NB4 (cell line): ENCODE data around the gene ABCD4.

ENCODE experiments used
- CTCF ChIP-seq: IDR thresholded peaks from one replicate; pipeline ENCODE4 v1.5.1; 2012; ENCODE audit warnings: low read depth, low read length
- MYC ChIP-seq: IDR thresholded peaks from 2 replicates; pipeline ENCODE4 v1.6.1; 2011; ENCODE audit warnings: low read depth, low read length
- POLR2A ChIP-seq: IDR thresholded peaks from 2 replicates; pipeline ENCODE4 v1.6.1; 2011; ENCODE audit warnings: mild to moderate bottlenecking; ENCODE audit not compliant: insufficient read length; ENCODE audit errors: extremely low read depth
- TF ChIP-seq, protein P1 (sequence below): IDR thresholded peaks from 2 replicates; pipeline ENCODE4 v1.6.1; 2011; ENCODE audit warnings: low read depth, low read length

DNA sequence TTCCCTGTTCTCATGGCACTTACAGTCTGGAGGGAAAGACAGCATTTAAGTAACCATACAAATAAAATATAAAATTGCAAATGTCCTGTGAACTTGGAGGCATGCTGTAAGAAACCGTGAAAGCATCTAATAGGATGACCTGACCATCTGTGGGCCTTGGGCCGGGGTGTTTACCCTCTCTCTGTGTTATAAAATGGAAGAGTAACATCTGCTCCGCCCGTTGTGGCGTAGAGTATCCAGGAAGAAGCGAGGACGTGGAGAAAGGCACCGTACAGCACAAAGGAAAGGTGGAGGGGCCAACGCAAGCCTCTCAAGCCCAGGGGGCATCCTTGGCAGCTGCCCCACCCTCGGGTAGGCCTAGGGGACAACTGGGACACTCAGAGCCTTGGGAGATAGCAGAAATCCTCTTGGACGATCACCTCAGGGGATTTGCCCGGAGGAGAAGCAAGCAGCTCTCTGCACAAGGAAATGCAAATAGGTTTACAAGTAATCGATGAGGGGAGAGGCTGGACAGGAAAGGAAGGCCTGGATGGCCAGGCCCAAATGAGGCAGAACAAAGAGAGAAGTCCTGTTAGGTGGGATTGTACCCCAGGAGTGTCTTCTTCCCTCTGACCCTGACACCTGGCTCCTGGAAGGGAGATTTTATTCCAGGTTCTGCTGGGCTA lies 37.3 kb downstream of the ABCD4 start:
- no peak for TF ChIP-seq CTCF
- no peak for TF ChIP-seq POLR2A
- TF ChIP-seq, protein P1, sequence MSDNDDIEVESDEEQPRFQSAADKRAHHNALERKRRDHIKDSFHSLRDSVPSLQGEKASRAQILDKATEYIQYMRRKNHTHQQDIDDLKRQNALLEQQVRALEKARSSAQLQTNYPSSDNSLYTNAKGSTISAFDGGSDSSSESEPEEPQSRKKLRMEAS = no peak
- no peak for TF ChIP-seq MYC
